Measurements from ENCODE around the gene CAMTA1.

The CAMTA1 gene

DNA sequence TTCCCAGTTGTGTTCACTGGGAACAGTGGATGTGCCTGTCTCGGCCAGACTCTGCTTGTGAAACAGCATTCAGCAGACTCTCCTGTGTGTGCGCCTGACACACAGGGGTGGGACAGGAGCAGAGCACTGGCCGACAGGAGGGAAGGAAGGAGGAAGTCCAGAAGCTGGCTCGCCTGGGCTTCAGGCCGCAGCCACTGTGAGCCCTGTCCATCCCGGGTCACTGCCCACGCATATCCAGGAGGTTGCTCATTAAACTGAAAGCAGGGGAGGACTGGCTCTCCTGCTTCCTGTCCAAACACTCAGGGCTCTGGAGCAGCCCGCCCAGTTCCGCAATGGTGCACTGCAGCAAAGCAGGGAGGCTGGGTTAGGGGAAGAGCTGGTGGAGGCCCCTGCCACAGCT lies 767.1 kb downstream of the CAMTA1 start:
- no peak for DNase-seq (ENCODE audit: low read depth, low spot score)

DNA sequence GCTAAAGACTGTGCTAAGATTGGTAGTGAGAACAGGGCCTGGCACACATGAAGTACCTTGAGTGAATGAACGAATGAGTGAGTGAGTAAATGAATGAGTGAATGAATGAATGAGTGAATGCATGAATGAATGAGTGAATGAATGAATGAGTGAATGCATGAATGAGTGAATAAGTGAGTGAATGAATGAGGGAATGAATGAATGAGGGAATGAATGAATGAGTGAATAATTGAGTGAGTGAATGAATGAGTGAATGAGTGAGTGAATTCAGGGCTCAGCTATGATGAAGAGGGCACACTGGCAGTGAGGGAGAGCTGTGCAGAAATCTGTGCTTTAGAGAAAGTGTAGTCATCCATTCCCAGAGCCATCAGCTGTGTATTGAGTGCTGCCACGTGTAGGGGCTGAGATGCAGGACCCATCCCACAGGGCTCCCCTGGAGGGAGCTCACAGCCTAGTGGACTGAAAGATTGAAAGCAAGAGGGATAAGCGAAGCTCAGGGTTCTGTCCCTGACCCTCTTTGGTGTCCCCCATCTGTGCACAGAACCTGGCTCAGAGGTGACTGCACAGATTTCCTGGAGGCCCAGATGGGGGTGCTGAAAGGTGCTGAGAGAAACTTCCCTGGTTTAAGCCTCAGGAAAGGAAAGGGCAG lies 767.9 kb downstream of the CAMTA1 start:
- DNase-seq (ENCODE audit: low read depth, low spot score): no peak

DNA sequence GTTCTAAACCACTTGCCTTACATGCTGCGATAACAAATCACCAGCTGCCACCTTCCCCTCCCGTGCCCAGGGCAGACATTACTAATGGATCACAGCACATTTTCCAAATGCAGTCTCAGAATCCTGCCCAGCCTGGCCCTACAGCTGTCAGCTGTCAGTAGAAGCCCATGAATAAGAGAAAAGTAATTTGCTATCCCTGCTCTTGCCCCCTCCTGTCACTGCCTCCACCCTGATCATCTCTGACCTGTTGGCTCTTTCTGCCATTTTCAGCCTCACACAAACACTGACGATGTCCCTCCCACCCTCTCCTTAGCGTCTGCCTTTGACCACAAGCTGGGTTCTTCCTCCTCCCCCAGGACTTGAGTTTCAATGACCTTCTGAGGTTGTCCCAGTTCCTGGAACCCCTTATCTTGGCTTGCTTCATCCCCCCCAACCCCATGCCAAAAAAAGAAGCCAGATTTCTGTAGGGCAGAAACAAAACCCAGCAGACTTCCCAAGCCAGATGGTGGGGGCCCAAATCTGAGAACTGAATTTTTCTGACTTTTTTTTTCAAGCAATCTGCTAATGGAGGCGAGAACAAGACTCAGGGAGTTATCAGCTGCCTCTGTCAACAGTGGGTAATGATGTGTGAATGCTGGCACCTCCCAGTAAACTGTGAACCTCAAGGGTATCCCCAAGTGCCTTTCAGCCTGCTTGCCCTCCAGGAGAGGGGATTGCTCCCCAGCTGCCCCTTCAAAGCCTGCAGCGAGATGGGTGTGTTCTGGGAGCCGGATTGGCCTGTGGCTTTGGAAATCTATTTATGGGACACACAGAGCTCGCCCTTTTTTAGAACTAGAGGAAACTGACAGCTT lies 769.4 kb downstream of the CAMTA1 start:
- no peak for DNase-seq (ENCODE audit: low read depth, low spot score)

DNA sequence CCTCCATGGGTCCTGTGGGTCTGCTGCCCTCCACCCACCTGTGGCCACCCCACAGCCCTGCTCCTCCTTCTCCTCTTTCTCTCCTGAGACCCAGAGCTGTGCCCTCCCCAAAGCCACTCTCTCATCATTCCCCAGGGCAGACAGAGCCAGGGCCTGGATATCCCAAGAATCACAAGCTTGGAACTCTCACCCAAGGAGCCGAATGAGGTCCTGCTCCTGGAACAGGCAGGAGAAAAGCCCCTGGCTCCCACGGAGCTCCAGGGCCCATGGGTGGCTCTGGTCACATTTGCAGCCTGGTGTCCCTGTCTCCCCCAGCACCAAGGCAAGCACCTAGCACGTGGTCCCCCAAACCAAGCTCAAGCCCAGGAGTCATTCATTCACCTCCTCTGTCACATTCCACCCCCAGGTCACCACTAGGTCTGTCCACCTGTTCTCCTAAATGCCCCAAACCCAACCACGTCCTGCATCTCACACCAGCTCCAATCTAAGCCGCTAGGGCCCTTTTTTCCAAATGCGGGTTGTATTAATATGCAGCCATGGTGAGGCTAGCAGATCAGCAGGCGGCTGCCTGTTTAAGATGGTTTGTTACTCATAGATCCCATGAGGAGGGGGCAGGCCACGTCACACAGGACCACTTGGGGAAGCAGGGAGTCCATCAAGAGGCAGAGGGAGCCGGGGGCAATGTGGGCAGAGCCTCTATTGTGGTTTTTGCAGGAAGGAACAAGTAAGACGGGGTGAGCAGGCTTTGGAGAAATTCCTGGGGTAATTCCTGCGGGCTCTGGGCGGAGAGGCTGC lies 770.3 kb downstream of the CAMTA1 start:
- no peak for DNase-seq (ENCODE audit: low read depth, low spot score)

- no peak for DNase-seq (ENCODE audit: low read depth, low spot score)
Measured at GRCh38 chr1:7557301-7557891, 772.1 kb downstream of the CAMTA1 start.

DNA sequence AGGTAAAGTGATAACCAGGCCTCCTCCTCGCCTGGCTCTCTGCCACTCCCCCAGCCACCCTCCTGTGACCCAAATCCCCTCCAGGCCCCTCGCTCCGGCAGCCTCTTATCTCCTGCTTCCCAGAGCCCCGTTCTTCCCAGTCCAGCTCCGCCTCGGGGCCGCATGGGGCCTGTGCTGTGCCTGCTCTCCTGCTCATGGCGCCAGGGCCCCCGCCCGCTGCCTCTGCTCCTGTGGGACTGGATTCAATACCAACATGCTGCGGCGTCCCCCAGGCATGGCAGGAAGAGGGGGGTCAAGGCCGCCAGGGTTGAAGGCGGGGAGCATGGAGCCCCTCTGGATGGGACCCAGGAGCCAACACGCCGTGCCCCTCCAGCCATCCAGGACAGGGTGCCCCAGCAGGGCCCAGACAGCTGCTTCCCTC lies 772.8 kb downstream of the CAMTA1 start:
- DNase-seq (ENCODE audit: low read depth, low spot score): peak; percentile 81

- no peak for DNase-seq (ENCODE audit: low read depth, low spot score)
Measured at GRCh38 chr1:7558481-7558880, 773.2 kb downstream of the CAMTA1 start.

GRCh38 chr1:7558921-7559869 lies 773.9 kb downstream of the CAMTA1 start:
- no peak for DNase-seq (ENCODE audit: low read depth, low spot score)

GRCh38 chr1:7560128-7560527 lies 774.9 kb downstream of the CAMTA1 start:
- no peak for DNase-seq (ENCODE audit: low read depth, low spot score)

GRCh38 chr1:7560601-7561181 lies 775.4 kb downstream of the CAMTA1 start:
- DNase-seq (ENCODE audit: low read depth, low spot score): no peak

- peak; percentile 85 for DNase-seq (ENCODE audit: low read depth, low spot score)
Measured at GRCh38 chr1:7561331-7561921, 776.2 kb downstream of the CAMTA1 start.

DNA sequence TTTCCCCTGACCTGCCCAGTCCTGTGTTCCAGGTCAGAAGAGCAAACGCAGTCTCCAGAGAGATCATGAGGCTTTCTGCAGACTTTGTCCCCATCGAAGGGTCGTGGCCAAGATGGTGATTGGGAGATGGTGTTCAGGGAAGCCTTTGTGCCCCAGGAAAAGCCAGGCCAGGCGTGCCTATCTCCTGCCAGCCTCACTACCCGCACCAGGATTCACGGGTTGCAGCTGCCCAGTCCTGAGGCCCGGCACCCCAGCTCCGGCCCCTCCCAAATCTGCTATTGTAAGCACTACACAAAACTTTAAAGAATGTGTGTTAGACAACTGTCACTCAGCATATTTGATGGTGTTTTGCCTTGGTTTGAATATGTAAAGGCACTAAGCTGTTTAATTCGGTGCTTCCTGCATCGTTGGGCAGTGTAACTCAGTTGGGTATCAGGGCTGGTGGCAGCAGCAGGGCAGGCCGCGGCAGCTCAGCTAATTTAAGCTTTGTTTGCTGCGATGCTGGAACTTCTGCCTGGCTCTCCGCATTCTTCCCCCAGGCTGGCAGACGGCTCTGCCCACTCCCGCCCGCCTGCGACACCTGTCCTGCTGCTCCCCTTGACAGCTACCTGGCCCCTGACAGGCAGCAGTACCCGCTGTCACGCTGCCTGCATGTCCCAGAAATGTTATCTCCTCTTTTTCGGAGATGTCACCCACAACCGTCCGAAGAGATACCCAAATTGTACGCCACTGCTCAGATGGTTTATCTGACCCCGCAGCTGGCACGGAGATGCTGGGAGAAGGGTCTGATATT lies 776.9 kb downstream of the CAMTA1 start:
- no peak for DNase-seq (ENCODE audit: low read depth, low spot score)

DNA sequence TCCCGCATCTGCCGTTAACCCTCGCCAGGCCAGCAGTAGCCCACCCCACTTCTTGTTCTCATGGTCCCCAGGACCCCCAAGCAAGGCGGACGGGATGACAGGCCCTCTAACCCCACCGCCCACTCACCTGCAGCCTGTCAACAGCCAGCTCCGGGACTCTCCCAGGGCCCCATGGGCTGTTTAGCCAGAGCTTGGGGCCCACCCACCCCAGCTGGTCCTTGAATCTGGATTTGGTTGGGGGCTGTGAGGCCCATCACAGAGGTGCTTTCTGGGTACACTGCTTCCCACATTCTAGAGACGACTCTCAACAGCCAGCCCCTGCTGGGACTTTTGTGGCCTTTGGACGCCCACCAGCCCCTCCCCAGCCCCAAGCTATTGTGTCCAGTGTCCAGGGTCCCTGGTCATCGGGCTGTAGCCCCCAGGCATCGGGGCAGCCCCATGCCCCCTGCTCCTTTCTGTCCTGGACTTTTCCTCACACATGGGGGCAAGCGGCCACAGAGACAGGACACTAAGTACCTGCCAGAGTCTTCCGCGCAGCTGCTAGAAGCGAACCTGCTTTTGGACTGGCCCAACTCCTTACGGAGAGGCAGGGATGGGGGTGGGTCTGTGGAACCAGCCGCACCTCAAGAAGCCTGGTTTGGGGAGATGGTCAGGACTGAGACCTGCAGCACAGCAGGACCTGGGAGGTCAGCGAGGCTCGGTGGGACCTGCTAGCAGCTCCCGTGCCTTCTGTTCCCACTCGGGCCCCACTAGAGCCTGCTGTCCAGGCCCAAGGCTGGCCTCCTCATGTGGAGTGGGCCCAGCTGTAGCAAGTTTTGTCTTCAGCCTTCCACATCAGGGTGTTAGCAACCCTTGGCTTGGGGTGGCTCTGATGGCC lies 777.7 kb downstream of the CAMTA1 start:
- no peak for DNase-seq (ENCODE audit: low read depth, low spot score)

DNA sequence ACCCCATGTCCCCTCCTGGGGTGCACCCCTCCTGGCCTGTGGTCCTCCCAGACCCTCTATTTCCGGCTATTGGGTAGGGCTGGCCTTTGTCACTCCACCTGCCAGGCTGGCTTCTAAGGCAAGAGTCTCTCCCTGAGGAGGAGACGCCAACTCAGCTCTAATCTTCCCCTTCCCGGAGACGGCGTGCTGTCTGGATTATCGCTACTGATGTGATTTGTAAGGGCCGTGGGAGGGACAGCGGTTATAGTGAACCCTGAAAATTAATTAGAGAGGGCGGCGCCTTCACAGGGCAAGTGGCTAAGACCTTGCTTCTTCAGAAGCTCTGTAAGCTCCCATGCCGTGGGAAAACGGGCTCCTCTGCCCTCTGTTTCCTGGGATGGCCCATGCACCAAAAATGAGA lies 778.9 kb downstream of the CAMTA1 start:
- DNase-seq (ENCODE audit: low read depth, low spot score): no peak

DNA sequence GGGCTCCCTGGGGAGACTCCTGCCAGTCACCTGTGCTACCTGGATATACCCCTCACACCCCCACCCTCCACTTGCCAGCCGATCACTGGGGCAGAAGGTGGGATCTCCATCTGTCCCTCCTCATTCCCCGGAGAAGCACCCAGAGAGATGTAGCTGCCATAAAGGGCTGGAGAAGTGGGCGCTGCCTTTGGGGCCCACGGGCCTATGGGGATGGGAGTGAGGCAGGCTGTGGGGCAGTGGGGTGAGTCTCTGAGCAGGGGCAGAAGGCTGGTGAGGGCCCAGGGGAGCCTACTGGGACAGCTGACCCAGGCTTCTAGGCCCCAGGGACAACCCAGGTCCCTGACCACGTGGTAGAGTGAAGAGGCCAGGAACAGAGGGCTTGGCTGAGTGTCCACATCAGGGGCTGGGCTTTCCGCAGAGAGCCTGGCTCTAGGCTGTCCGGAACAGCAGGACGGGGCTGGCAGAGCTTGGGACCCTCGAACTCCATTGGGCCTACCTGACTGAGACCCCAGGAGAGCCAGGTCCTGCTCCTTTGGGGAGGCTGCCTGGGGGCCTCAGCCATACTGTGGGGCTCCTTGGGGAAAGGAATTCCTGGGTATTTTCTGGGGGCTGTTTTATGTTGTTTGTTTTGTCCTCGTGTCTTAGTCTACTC lies 780.0 kb downstream of the CAMTA1 start:
- no peak for DNase-seq (ENCODE audit: low read depth, low spot score)

- DNase-seq (ENCODE audit: low read depth, low spot score): no peak
Measured at GRCh38 chr1:7566417-7567375, 781.4 kb downstream of the CAMTA1 start.

GRCh38 chr1:7567376-7567775 lies 782.1 kb downstream of the CAMTA1 start:
- DNase-seq (ENCODE audit: low read depth, low spot score): no peak
